ENCODE measurements around the gene LRMDA. TPM values are rescaled to one million over a fixed set of nuclear protein-coding genes. Genes with fewer than 3 reads are reported as not detected.

LRMDA gene
- total RNA-seq, 2 donors from 2014 or later: 12.2 to 25.4 TPM

- intact Hi-C loops (cut with DNase I): no loop called here
- no peak overlapping the region for H3K4me3 ChIP-seq
- no peaks in the 10 kb centered on the region for H3K4me1 ChIP-seq
- ATAC-seq (no peak), DNase-seq (no peak)
- H3K27me3 ChIP-seq: no peaks in the 10 kb centered on the region
- no peak for TF ChIP-seq CTCF (IDR thresholded peaks at IDR 0.05)
- TF ChIP-seq POLR2A (IDR thresholded peaks at IDR 0.05): no peak
- no peaks in the 10 kb centered on the region for H3K36me3 ChIP-seq (replicated peaks in 1 of 2; ENCODE audit: insufficient read depth in 1 of 2, low read depth in 2 of 2)
- WGBS, 2 donors: 91 to 94% methylated on average over 4 of the region's 4 CpGs
- H3K27ac ChIP-seq: no peak overlapping the region
- no peaks in the 10 kb centered on the region for H3K9me3 ChIP-seq
These were observed 677.3 kb downstream of the LRMDA start for GRCh38 chr10:76108563-76109359.

- no peak for DNase-seq
- H3K4me3 ChIP-seq: no peak overlapping the region
- H3K9me3 ChIP-seq: no peaks in the 10 kb centered on the region
- no peaks in the 10 kb centered on the region for H3K36me3 ChIP-seq (replicated peaks in 1 of 2; ENCODE audit: insufficient read depth in 1 of 2, low read depth in 2 of 2)
- WGBS, 2 donors: 87% methylated on average over 4 of the region's 4 CpGs
- ATAC-seq: no peak
- no peak overlapping the region for H3K27ac ChIP-seq
- H3K27me3 ChIP-seq: no peaks in the 10 kb centered on the region
- no peak for TF ChIP-seq CTCF (IDR thresholded peaks at IDR 0.05)
- TF ChIP-seq POLR2A (IDR thresholded peaks at IDR 0.05): no peak
- peaks cover 7% of the 10 kb centered on the region for H3K4me1 ChIP-seq
- intact Hi-C loops (cut with DNase I): no loop called here
These were observed 680.0 kb downstream of the LRMDA start for GRCh38 chr10:76111404-76111803.

GRCh38 chr10:76111986-76112825 lies 680.8 kb downstream of the LRMDA start:
- no peak overlapping the region for H3K4me3 ChIP-seq
- ATAC-seq (no peak), DNase-seq (no peak)
- H3K27ac ChIP-seq: no peak overlapping the region
- peaks cover 7% of the 10 kb centered on the region for H3K4me1 ChIP-seq
- no peaks in the 10 kb centered on the region for H3K36me3 ChIP-seq (replicated peaks in 1 of 2; ENCODE audit: insufficient read depth in 1 of 2, low read depth in 2 of 2)
- no peaks in the 10 kb centered on the region for H3K9me3 ChIP-seq
- H3K27me3 ChIP-seq: no peaks in the 10 kb centered on the region
- TF ChIP-seq CTCF (IDR thresholded peaks at IDR 0.05) (no peak), POLR2A (IDR thresholded peaks at IDR 0.05) (no peak)
- intact Hi-C loops (cut with DNase I): no loop called here
- 87 to 89% methylated on average over 12 to 20 of the region's 33 CpGs for WGBS, 2 donors

- no peak overlapping the region for H3K27ac ChIP-seq
- intact Hi-C loops (cut with DNase I): no loop called here
- DNase-seq (no peak), ATAC-seq (no peak)
- WGBS, 2 donors: 94 to 97% methylated on average over 2 of the region's 2 CpGs
- no peak overlapping the region for H3K4me3 ChIP-seq
- TF ChIP-seq POLR2A (IDR thresholded peaks at IDR 0.05): no peak
- no peak for TF ChIP-seq CTCF (IDR thresholded peaks at IDR 0.05)
- no peaks in the 10 kb centered on the region for H3K27me3 ChIP-seq
- H3K9me3 ChIP-seq: no peaks in the 10 kb centered on the region
- H3K36me3 ChIP-seq (replicated peaks in 1 of 2; ENCODE audit: insufficient read depth in 1 of 2, low read depth in 2 of 2): no peaks in the 10 kb centered on the region
- H3K4me1 ChIP-seq: peaks cover 7% of the 10 kb centered on the region
These were observed 681.4 kb downstream of the LRMDA start for GRCh38 chr10:76112826-76113150.

Measured in body of pancreas (tissue), 4 donors.